ENCODE results near the gene DACT3. TPM values are rescaled to one million over a fixed set of nuclear protein-coding genes. Genes with fewer than 3 reads are reported as not detected.
A peak's percentile ranks its signal among the peaks of the same experiment; 100 is the strongest.

DACT3 gene
- total and polyA plus RNA-seq, 2 of the 13 experiments (the other 11 are each of a cell fraction or from before 2014, with no cell fraction given), result 0.04 TPM; not detected in 1

DNA sequence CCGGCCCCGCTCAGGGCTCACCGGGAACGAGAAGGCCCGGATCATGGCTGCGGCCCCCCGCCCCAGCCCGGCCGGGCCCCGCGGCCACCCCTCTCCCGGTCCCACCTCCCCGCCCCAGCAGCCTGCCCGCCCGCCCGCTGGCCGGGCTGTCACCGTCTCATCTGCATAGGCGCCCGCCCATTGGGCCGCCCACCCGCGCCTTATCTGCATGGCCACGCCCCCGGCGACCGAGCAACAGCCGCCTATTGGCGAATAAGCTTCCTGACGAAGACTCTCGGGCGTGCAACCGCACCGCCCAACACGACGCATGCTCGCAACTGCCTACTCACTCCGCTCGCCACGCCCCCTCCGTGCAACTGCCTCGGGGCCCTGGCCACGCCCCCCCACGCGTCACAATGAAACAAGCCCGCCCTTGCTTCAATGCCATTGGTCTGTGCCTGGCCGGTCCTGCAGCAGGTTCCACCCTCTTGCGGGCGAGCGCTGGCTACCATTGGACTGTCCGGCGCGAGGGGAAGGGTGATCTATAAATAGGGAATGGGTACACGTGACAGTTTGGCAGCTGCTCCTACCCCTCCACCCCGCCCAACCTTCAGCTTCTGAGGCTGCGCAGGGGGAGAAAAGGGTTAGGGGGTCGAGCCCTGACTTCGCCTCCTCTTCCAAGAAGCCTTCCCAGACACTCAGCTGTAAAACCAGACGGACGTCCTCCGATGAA is at the start of gene DACT3 (continued):
- TF ChIP-seq, protein P1, sequence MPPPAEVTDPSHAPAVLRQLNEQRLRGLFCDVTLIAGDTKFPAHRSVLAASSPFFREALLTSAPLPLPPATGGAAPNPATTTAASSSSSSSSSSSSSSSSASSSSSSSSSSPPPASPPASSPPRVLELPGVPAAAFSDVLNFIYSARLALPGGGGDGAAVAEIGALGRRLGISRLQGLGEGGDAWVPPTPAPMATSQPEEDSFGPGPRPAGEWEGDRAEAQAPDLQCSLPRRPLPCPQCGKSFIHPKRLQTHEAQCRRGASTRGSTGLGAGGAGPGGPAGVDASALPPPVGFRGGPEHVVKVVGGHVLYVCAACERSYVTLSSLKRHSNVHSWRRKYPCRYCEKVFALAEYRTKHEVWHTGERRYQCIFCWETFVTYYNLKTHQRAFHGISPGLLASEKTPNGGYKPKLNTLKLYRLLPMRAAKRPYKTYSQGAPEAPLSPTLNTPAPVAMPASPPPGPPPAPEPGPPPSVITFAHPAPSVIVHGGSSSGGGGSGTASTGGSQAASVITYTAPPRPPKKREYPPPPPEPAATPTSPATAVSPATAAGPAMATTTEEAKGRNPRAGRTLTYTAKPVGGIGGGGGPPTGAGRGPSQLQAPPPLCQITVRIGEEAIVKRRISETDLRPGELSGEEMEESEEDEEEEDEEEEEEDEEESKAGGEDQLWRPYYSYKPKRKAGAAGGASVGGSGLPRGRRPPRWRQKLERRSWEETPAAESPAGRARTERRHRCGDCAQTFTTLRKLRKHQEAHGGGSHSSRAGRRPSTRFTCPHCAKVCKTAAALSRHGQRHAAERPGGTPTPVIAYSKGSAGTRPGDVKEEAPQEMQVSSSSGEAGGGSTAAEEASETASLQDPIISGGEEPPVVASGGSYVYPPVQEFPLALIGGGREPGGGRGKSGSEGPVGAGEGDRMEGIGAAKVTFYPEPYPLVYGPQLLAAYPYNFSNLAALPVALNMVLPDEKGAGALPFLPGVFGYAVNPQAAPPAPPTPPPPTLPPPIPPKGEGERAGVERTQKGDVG (CRISPR knock-in tag; IDR thresholded peaks at IDR 0.05; ENCODE audit: borderline replicate concordance), result no peak
- TF ChIP-seq MAZ (IDR thresholded peaks at IDR 0.05; ENCODE audit: borderline replicate concordance, low read depth, low read length) (no peak), MAZ (CRISPR knock-in tag; IDR thresholded peaks at IDR 0.05; ENCODE audit: low read depth) (0 out of 2 replicates have a peak, but pooled peaks have one; percentile 29), CBX1 (IDR thresholded peaks at IDR 0.05; ENCODE audit: low read depth) (no peak), NCOA1 (CRISPR knock-in tag; IDR thresholded peaks at IDR 0.05) (no peak), ZNF776 (CRISPR knock-in tag; IDR thresholded peaks at IDR 0.05) (no peak), SP1 (IDR thresholded peaks at IDR 0.05) (0 out of 2 replicates have a peak, but pooled peaks have one; percentile 41), SP1 (CRISPR knock-in tag; IDR thresholded peaks at IDR 0.05) (peak; percentile 96), ZNF205 (CRISPR knock-in tag; IDR thresholded peaks at IDR 0.05) (no peak), NFYB (CRISPR knock-in tag; IDR thresholded peaks at IDR 0.05) (peak; percentile 81), ZNF816 (CRISPR knock-in tag; IDR thresholded peaks at IDR 0.05; ENCODE audit: borderline replicate concordance) (no peak), ZNF552 (CRISPR knock-in tag; IDR thresholded peaks at IDR 0.05; ENCODE audit: borderline replicate concordance) (no peak), ASH2L (IDR thresholded peaks at IDR 0.05; ENCODE audit: insufficient read length, low read depth, low read length) (no peak), ZNF547 (CRISPR knock-in tag; IDR thresholded peaks at IDR 0.05) (no peak)
- TF ChIP-seq, protein P2, sequence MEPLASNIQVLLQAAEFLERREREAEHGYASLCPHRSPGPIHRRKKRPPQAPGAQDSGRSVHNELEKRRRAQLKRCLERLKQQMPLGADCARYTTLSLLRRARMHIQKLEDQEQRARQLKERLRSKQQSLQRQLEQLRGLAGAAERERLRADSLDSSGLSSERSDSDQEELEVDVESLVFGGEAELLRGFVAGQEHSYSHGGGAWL (CRISPR knock-in tag; IDR thresholded peaks at IDR 0.05), result 0 out of 2 replicates have a peak, but pooled peaks have one; percentile 26
- TF ChIP-seq, protein P3, sequence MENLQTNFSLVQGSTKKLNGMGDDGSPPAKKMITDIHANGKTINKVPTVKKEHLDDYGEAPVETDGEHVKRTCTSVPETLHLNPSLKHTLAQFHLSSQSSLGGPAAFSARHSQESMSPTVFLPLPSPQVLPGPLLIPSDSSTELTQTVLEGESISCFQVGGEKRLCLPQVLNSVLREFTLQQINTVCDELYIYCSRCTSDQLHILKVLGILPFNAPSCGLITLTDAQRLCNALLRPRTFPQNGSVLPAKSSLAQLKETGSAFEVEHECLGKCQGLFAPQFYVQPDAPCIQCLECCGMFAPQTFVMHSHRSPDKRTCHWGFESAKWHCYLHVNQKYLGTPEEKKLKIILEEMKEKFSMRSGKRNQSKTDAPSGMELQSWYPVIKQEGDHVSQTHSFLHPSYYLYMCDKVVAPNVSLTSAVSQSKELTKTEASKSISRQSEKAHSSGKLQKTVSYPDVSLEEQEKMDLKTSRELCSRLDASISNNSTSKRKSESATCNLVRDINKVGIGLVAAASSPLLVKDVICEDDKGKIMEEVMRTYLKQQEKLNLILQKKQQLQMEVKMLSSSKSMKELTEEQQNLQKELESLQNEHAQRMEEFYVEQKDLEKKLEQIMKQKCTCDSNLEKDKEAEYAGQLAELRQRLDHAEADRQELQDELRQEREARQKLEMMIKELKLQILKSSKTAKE (CRISPR knock-in tag; IDR thresholded peaks at IDR 0.05; ENCODE audit: borderline replicate concordance), result no peak
- TF ChIP-seq, protein P4, sequence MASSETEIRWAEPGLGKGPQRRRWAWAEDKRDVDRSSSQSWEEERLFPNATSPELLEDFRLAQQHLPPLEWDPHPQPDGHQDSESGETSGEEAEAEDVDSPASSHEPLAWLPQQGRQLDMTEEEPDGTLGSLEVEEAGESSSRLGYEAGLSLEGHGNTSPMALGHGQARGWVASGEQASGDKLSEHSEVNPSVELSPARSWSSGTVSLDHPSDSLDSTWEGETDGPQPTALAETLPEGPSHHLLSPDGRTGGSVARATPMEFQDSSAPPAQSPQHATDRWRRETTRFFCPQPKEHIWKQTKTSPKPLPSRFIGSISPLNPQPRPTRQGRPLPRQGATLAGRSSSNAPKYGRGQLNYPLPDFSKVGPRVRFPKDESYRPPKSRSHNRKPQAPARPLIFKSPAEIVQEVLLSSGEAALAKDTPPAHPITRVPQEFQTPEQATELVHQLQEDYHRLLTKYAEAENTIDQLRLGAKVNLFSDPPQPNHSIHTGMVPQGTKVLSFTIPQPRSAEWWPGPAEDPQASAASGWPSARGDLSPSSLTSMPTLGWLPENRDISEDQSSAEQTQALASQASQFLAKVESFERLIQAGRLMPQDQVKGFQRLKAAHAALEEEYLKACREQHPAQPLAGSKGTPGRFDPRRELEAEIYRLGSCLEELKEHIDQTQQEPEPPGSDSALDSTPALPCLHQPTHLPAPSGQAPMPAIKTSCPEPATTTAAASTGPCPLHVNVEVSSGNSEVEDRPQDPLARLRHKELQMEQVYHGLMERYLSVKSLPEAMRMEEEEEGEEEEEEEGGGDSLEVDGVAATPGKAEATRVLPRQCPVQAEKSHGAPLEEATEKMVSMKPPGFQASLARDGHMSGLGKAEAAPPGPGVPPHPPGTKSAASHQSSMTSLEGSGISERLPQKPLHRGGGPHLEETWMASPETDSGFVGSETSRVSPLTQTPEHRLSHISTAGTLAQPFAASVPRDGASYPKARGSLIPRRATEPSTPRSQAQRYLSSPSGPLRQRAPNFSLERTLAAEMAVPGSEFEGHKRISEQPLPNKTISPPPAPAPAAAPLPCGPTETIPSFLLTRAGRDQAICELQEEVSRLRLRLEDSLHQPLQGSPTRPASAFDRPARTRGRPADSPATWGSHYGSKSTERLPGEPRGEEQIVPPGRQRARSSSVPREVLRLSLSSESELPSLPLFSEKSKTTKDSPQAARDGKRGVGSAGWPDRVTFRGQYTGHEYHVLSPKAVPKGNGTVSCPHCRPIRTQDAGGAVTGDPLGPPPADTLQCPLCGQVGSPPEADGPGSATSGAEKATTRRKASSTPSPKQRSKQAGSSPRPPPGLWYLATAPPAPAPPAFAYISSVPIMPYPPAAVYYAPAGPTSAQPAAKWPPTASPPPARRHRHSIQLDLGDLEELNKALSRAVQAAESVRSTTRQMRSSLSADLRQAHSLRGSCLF (CRISPR knock-in tag; IDR thresholded peaks at IDR 0.05; ENCODE audit: borderline replicate concordance), result no peak

All from HepG2 (cell line).